ENCODE data around the gene UBAP1.

The UBAP1 gene

DNA sequence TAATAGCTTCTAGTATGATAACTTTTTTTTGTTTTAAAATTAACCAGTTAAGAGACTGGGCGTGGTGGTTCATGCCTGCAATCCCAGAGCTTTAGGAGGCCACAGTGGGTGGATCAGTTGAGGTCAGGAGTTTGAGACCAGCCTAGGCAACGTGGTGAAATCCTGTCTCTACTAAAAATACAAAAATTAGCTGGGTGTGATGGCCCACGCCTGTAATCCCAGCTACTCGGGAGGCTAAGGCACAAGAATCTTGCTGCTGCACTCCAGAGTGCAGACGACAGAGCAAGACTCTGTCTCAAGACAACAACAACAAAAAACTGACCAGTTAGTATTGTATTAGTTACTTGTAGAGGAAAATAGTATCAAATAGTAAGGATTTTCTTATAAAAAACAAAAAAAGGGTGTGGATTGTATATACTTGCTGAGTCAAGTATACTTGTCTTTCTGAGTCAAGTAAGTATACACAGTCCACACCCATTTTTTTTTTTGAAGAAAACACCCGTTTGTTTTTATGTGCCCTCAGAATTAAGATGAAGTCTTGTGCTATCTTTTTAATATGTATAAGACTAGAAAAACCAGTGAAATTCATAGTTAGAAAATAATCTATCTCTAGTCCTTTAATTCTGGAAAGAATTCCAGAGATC is 25.3 kb downstream of the UBAP1 start:
- no peak for TF ChIP-seq POLR2AphosphoS5 (IDR thresholded peaks at IDR 0.05; ENCODE audit: low read depth, low read length)
- TF ChIP-seq REST (IDR thresholded peaks at IDR 0.05; ENCODE audit: insufficient read depth in 1 of 2, low read depth in 2 of 2, low read length in 2 of 2) = no peak
- no peak for TF ChIP-seq TAF1 (IDR thresholded peaks at IDR 0.05; ENCODE audit: borderline replicate concordance, insufficient read depth, low read length)
- no peak for TF ChIP-seq FOXP2 (optimal IDR thresholded peaks at IDR 0.05; ENCODE audit: borderline replicate concordance, extremely low read depth, extremely low read length, insufficient read depth)
- TF ChIP-seq SIN3A (IDR thresholded peaks at IDR 0.05; ENCODE audit: borderline replicate concordance, insufficient read depth, low read length) = no peak

GRCh38 chr9:34205102-34205501 is 26.3 kb downstream of the UBAP1 start:
- TF ChIP-seq REST (IDR thresholded peaks at IDR 0.05; ENCODE audit: insufficient read depth in 1 of 2, low read depth in 2 of 2, low read length in 2 of 2) (no peak), POLR2AphosphoS5 (IDR thresholded peaks at IDR 0.05; ENCODE audit: low read depth, low read length) (no peak), FOXP2 (optimal IDR thresholded peaks at IDR 0.05; ENCODE audit: borderline replicate concordance, extremely low read depth, extremely low read length, insufficient read depth) (no peak), TAF1 (IDR thresholded peaks at IDR 0.05; ENCODE audit: borderline replicate concordance, insufficient read depth, low read length) (no peak)

- no peak for TF ChIP-seq TAF1 (IDR thresholded peaks at IDR 0.05; ENCODE audit: borderline replicate concordance, insufficient read depth, low read length)
- no peak for TF ChIP-seq FOXP2 (optimal IDR thresholded peaks at IDR 0.05; ENCODE audit: borderline replicate concordance, extremely low read depth, extremely low read length, insufficient read depth)
- no peak for TF ChIP-seq SIN3A (IDR thresholded peaks at IDR 0.05; ENCODE audit: borderline replicate concordance, insufficient read depth, low read length)
- TF ChIP-seq REST (IDR thresholded peaks at IDR 0.05; ENCODE audit: insufficient read depth in 1 of 2, low read depth in 2 of 2, low read length in 2 of 2) = no peak
- no peak for TF ChIP-seq POLR2AphosphoS5 (IDR thresholded peaks at IDR 0.05; ENCODE audit: low read depth, low read length)
Observed at GRCh38 chr9:34206561-34206960, 27.7 kb downstream of the UBAP1 start.

DNA sequence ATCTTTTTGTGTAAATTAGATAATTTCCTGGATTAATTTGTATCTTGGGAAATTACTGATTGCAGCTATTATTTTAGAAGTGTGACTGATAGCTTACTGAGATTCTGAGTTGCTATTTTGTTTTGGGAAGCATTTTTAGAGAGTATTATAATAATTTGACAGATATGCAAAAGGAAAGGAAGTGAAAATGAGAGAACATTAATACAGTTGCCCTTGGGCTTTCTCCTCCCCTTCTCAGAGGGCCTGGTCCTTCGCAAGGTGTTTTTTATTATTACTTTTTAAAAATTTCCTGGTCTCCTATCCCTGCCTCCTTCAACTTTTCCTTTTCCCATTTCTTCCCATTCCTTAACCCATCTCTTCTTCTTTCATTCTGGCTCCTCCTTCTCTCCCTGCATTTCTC is 32.6 kb downstream of the UBAP1 start:
- TF ChIP-seq SIN3A (IDR thresholded peaks at IDR 0.05; ENCODE audit: borderline replicate concordance, insufficient read depth, low read length) (no peak), REST (IDR thresholded peaks at IDR 0.05; ENCODE audit: insufficient read depth in 1 of 2, low read depth in 2 of 2, low read length in 2 of 2) (no peak), POLR2AphosphoS5 (IDR thresholded peaks at IDR 0.05; ENCODE audit: low read depth, low read length) (no peak), TAF1 (IDR thresholded peaks at IDR 0.05; ENCODE audit: borderline replicate concordance, insufficient read depth, low read length) (no peak), FOXP2 (optimal IDR thresholded peaks at IDR 0.05; ENCODE audit: borderline replicate concordance, extremely low read depth, extremely low read length, insufficient read depth) (no peak)

GRCh38 chr9:34216325-34216724 is 37.5 kb downstream of the UBAP1 start:
- no peak for TF ChIP-seq FOXP2 (optimal IDR thresholded peaks at IDR 0.05; ENCODE audit: borderline replicate concordance, extremely low read depth, extremely low read length, insufficient read depth)
- no peak for TF ChIP-seq POLR2AphosphoS5 (IDR thresholded peaks at IDR 0.05; ENCODE audit: low read depth, low read length)
- TF ChIP-seq REST (IDR thresholded peaks at IDR 0.05; ENCODE audit: insufficient read depth in 1 of 2, low read depth in 2 of 2, low read length in 2 of 2) = no peak
- no peak for TF ChIP-seq TAF1 (IDR thresholded peaks at IDR 0.05; ENCODE audit: borderline replicate concordance, insufficient read depth, low read length)
- no peak for TF ChIP-seq SIN3A (IDR thresholded peaks at IDR 0.05; ENCODE audit: borderline replicate concordance, insufficient read depth, low read length)
